Esophagus squamous epithelium (tissue), 5 donors: ENCODE data around the gene PI4KA. TPM values are rescaled to one million over a fixed set of nuclear protein-coding genes. Genes with fewer than 3 reads are reported as not detected.

Experiments
- DNase-seq: peaks from one replicate; lab custom pipeline; 2025; lab: John Stamatoyannopoulos, UW
- H3K27ac ChIP-seq, 4 donors: fragments of 200-600 bp; sonication (generic); one replicate each; pipeline ENCODE4 v1.5.1; 2016 to 2019; ENCODE audit warnings: mild to moderate bottlenecking in 1 of 4
- H3K27me3 ChIP-seq, 4 donors: fragments of 200-600 bp; sonication (generic); 1 replicate in 3 of 4; 2 replicates in 1 of 4; pipeline versions ENCODE4 v1.5.1 to v1.6.0; 2017 to 2021; ENCODE audit warnings: antibody characterized with exemption in 1 of 4
- H3K36me3 ChIP-seq, 3 donors: fragments of 200-600 bp; sonication (generic); one replicate each; pipeline ENCODE4 v1.5.1; 2016 to 2019
- H3K4me1 ChIP-seq, 3 donors: fragments of 200-600 bp; sonication (generic); one replicate each; pipeline ENCODE4 v1.5.1; 2017 to 2019
- H3K4me3 ChIP-seq, 4 donors: fragments of 200-600 bp; sonication (generic); 1 replicate in 3 of 4; 2 replicates in 1 of 4; pipeline ENCODE4 v1.5.1; 2016 to 2019; ENCODE audit warnings: mild to moderate bottlenecking in 2 of 4, moderate library complexity in 1 of 4
- H3K9me3 ChIP-seq, 3 donors: fragments of 200-600 bp; sonication (generic); one replicate each; pipeline ENCODE4 v1.5.1; 2016 to 2019
- POLR2A ChIP-seq, 4 donors: fragments of 450-650 bp; IDR thresholded peaks; one replicate each; pipeline ENCODE4 v1.6.1; 2017; ENCODE audit warnings: antibody characterized with exemption in 4 of 4, mild to moderate bottlenecking in 4 of 4, moderate library complexity in 3 of 4
- WGBS, 2 donors: methylation state at CpG; one replicate each; pipeline ENCODE4 v1.1.5; 2018; 5-methylcytosine and 5-hydroxymethylcytosine counted together
- intact Hi-C: fragments of 100-400 bp; cut with DNase I; formaldehyde crosslinking; loops from one replicate; pipeline ENCODE4 v1.15.0; 2022
- total RNA-seq, 4 donors: library from RNA; depleted of rRNA; stranded (reverse); fragments of >200 nt; gene quantifications; one replicate each; pipeline ENCODE4 v1.1.0, GENCODE V29; 2016
- TF ChIP-seq, protein P1 (sequence below), 6 experiments: fragments of 450-650 bp in 4 of 6; fragments of 200-600 bp in 2 of 6; sonication (generic) in 2 of 6; IDR thresholded peaks; one replicate each; pipeline ENCODE4 v1.5.1; 2016 to 2019; ENCODE audit warnings: antibody characterized with exemption in 6 of 6, mild to moderate bottlenecking in 4 of 6, moderate library complexity in 4 of 6
- donor health status: DM: yes; HTN: yes; CAD: no.

Gene PI4KA
- total RNA-seq, 4 donors from 2014 or later = 25.4 to 48.6 (median 33.8) TPM

DNA sequence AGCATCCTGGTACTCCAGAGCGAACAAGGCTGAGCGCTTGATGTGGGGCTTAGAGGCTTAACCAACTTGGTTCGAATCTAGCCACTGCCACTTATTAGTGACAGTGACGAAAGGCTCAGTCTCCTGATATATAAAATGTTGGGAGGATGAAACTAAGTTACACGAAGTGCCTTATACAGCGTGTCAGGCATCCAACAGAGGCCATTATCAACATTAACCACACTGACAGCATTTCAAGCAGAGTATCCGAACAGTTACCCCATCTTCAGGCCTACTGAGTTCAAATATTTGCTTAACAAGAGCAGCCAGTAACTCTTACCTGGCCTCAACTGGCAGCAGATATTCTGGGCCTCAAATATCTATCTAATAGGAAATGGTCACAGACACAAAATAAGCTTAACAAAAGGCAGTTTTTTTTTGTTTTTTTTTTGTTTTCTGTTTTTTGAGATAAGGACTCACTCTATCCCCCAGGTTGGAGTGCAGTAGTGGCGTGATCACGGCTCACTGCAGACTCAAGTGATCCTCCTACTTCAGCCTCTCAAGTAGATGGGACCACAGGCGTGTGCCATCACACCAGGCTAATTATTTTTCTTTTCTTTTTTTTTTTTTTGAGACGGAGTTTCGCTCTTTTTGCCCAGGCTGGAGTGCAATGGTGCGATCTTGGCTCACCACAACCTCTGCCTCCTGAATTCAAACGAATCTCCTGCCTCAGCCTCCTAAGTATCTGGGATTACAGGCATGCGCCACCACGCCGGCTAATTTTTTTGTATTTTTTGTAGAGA is 81.8 kb downstream of the PI4KA start:
- intact Hi-C loops = no loop called here
- WGBS, 2 donors = 92 to 94% methylated on average over 15 to 17 of the region's 17 CpGs
- TF ChIP-seq POLR2A (IDR thresholded peaks at IDR 0.05) = no peak
- TF ChIP-seq, protein P1, sequence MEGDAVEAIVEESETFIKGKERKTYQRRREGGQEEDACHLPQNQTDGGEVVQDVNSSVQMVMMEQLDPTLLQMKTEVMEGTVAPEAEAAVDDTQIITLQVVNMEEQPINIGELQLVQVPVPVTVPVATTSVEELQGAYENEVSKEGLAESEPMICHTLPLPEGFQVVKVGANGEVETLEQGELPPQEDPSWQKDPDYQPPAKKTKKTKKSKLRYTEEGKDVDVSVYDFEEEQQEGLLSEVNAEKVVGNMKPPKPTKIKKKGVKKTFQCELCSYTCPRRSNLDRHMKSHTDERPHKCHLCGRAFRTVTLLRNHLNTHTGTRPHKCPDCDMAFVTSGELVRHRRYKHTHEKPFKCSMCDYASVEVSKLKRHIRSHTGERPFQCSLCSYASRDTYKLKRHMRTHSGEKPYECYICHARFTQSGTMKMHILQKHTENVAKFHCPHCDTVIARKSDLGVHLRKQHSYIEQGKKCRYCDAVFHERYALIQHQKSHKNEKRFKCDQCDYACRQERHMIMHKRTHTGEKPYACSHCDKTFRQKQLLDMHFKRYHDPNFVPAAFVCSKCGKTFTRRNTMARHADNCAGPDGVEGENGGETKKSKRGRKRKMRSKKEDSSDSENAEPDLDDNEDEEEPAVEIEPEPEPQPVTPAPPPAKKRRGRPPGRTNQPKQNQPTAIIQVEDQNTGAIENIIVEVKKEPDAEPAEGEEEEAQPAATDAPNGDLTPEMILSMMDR (IDR thresholded peaks at IDR 0.05) = no peak
- Histone ChIP-seq H3K4me3 (no peak overlapping the region), H3K9me3 (no peaks in the 10 kb centered on the region), H3K27me3 (no peaks in the 10 kb centered on the region), H3K27ac (peak overlapping the region; percentile 69 to 82 (median 76)), H3K4me1 (peaks cover 5 to 28% (median 8%) of the 10 kb centered on the region in 3 donors), H3K36me3 (peaks cover 0 to 28% (median 2%) of the 10 kb centered on the region in 3 donors)
- no peak for DNase-seq

DNA sequence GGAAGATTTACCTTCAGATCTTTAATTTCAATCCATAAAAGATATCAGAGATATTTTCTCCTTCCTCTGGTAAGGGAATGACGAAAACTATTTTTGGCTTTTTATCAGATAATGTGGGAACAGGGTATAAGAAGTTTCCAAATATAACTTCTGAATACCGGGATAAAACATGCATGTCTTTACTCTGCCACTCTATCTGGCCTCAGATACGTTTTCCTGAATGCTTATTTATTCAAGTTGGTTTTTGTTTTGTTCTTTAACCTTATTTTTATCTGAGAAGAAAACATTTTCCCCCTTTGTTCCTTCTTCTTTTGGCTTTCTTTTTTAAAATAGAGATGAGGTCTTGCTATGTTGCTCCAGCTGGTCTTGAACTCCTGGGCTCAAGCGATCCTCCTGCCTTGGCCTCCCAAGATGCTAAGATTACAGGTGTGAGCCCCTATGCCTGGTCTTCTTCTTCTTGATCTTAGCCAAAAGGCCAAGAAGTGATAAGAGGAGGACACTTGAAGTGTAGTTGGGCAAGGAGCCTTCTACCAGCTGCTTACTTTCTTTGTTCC is 83.2 kb downstream of the PI4KA start:
- Histone ChIP-seq H3K27me3 (no peaks in the 10 kb centered on the region), H3K36me3 (peaks cover 0 to 29% (median 2%) of the 10 kb centered on the region in 3 donors), H3K27ac (no peak overlapping the region), H3K9me3 (no peaks in the 10 kb centered on the region), H3K4me1 (peaks cover 5 to 28% (median 8%) of the 10 kb centered on the region in 3 donors), H3K4me3 (no peak overlapping the region)
- intact Hi-C loops = no loop called here
- 78 to 86% methylated on average over 4 of the region's 4 CpGs for WGBS, 2 donors
- TF ChIP-seq, protein P1 (IDR thresholded peaks at IDR 0.05) = no peak
- no peak for TF ChIP-seq POLR2A (IDR thresholded peaks at IDR 0.05)
- DNase-seq = no peak

DNA sequence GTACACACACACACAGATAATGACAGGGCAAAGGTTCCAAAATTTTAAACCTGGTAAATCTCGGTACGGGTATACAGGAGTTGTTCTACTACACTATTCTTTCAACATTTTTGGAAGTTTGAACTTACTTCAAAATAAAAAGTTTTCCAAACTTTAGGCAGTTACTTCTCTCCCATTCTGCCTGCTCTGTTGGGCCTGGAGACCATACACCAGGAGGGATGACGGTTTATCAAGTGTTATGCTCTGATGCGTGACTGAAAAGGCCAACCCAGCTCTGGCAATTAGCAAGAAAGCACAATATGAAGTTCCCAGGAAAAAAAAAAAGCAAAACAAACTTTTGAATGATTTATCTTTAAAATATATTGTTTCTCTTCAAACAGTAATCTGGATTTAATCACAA is 83.7 kb downstream of the PI4KA start:
- Histone ChIP-seq H3K4me1 (peaks cover 5 to 28% (median 8%) of the 10 kb centered on the region in 3 donors), H3K4me3 (no peak overlapping the region), H3K9me3 (no peaks in the 10 kb centered on the region), H3K36me3 (peaks cover 0 to 32% (median 2%) of the 10 kb centered on the region in 3 donors), H3K27me3 (no peaks in the 10 kb centered on the region), H3K27ac (no peak overlapping the region)
- intact Hi-C loops = no loop called here
- DNase-seq = no peak
- TF ChIP-seq, protein P1 (IDR thresholded peaks at IDR 0.05) = no peak
- TF ChIP-seq POLR2A (IDR thresholded peaks at IDR 0.05) = no peak
- 92 to 94% methylated on average over 4 of the region's 4 CpGs for WGBS, 2 donors

DNA sequence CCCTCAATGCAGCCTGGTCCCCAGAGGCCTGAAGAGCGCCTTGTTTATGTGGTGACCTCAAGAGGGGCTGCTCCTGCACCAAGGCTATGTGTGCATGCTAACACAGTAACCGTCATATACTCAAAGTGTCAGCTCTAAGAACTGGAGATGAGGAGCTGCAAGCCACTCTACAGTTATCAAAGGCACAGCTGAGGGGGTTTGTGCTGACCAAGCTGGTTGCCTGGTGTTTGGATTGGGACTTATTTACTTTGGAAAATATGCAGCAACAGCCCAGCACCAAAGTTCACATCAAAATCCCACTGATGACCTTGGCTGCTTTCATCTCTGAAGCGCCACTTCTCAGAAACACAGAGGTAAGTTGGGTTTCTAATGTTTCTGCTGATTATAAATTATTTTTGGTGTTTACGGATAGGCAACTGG is 84.8 kb downstream of the PI4KA start, which contains the start of gene SERPIND1:
Gene SERPIND1 (plus strand): TSS at position 321 of the 420 bp plus-strand sequence. CDS start 5,200 bp downstream, outside the sequence.
- Histone ChIP-seq H3K27ac (no peak within 1 kb of the TSS), H3K4me3 (no peak within 1 kb of the TSS), H3K36me3 (peaks cover 0 to 28% (median 0%) of the 10 kb centered on the region in 3 donors), H3K9me3 (no peaks in the 10 kb centered on the region), H3K4me1 (peaks cover 5 to 21% (median 8%) of the 10 kb centered on the region in 3 donors), H3K27me3 (no peaks in the 10 kb centered on the region)
- TF ChIP-seq, protein P1 (IDR thresholded peaks at IDR 0.05) = no peak
- no peak for TF ChIP-seq POLR2A (IDR thresholded peaks at IDR 0.05)
- intact Hi-C loops = no loop called here
- WGBS, 2 donors = 96 to 98% methylated on average over 4 of the region's 4 CpGs
- no peak for DNase-seq
